Activated T-cell treated with anti-CD3 and anti-CD28 coated beads, Interleukin-2, amount 50 U/mL, for 24 hours (primary cell): ENCODE data around the gene TNNT2.

Source experiments
- DNase-seq: peaks from one replicate; pipeline ENCODE4 v3.0.0-alpha.2; 2020
- H3K27ac Mint-ChIP-seq: 2 replicates; pipeline ENCODE4 v1.8.0; 2020; ENCODE audit warnings: mild to moderate bottlenecking, mixed read lengths
- H3K27me3 Mint-ChIP-seq: 2 replicates; pipeline ENCODE4 v1.8.0; 2020; ENCODE audit warnings: mixed read lengths
- H3K36me3 Mint-ChIP-seq: 2 replicates; pipeline ENCODE4 v1.8.0; 2020; ENCODE audit warnings: low read depth, mixed read lengths
- H3K4me1 Mint-ChIP-seq: 2 replicates; pipeline ENCODE4 v1.8.0; 2020; ENCODE audit warnings: low read depth, mixed read lengths
- H3K4me3 Mint-ChIP-seq: 2 replicates; pipeline ENCODE4 v1.8.0; 2020; ENCODE audit warnings: mild to moderate bottlenecking, moderate library complexity, mixed read lengths
- H3K9me3 Mint-ChIP-seq: 2 replicates; pipeline ENCODE4 v1.8.0; 2020; ENCODE audit warnings: mixed read lengths

The TNNT2 gene

DNA sequence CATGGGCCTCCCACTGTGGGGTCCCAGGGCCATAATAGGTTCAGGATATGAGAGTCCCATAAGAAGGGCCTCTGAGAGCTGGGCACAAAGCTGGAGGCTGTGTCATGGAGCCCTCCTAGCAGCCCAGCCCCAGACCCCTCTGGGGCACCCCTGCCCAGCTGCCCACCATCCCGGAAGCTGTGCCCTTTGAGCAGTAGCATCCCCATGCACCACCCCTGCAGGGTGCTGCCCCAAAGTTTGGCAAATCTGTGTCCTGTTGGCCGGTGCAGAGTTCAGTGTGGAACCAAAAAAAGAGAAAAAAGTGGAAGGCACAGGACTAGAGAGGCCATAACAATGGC, 17.6 kb downstream of the TNNT2 start:
- Mint-ChIP-seq H3K4me1 (no peaks in the 10 kb centered on the region), H3K27me3 (peaks cover 24% of the 10 kb centered on the region), H3K9me3 (no peaks in the 10 kb centered on the region), H3K36me3 (no peaks in the 10 kb centered on the region), H3K4me3 (no peak overlapping the region), H3K27ac (no peak overlapping the region)
- DNase-seq, result no peak

DNA sequence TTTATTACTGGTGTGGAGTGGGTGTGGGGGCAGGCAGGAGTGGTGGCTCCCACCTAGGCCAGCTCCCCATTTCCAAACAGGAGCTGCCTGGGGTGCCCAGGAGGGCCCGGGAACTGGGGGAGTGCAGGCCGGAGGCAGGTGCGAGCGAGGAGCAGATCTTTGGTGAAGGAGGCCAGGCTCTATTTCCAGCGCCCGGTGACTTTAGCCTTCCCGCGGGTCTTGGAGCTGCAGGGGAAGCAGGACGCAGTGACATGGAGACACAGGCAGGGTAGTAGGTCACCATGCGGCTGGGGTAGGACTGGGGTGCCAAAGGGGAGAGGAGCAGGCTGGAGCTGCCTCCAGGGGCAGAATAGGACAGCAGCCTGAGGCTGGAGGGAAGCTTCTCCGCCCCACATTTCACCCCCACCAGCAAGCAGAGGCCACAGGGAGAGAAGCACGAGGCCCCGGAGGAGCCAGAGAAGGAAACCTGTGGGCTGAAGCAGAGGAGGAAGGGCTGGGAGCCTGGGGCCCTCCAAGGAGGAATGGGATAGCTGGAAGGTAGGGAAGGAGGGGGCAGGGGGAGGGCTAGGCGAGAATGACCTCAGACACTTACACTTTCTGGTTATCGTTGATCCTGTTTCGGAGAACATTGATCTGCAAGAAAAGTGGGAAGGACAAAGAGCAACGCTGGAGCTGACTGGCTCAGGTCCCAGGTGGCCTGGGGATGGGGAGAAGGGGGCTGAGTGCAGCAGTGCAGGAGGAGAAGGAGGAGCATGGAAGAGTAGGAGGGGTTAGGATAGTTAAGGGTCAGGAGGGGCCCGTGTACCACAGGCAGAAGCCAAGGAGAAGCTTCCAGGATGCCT, 18.2 kb downstream of the TNNT2 start:
- Mint-ChIP-seq H3K4me3 (no peak overlapping the region), H3K27ac (no peak overlapping the region), H3K9me3 (no peaks in the 10 kb centered on the region), H3K27me3 (peaks cover 27% of the 10 kb centered on the region), H3K4me1 (no peaks in the 10 kb centered on the region), H3K36me3 (no peaks in the 10 kb centered on the region)
- no peak for DNase-seq

DNA sequence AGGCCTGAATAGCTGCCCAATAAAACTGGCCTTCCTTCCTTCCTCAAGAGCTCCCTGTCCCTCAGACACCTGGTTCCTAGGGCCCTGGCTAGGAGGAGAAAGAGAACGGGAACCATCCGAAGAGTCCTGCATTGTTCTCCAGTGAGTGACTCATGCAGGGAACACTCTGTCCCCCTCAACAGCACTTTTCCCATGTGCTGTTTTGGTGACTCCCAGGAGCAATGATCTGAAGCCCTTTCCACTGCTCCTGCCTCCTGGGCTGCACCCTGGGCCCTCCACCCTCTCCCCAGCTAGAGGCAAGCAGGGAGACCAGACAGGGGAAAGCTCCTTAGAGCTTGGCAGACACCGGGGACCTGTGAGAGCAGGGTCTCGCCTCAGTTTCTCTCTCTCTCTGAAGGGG, 18.9 kb downstream of the TNNT2 start:
- no peak overlapping the region for H3K27ac Mint-ChIP-seq
- H3K4me1 Mint-ChIP-seq, result no peaks in the 10 kb centered on the region
- H3K4me3 Mint-ChIP-seq, result no peak overlapping the region
- no peak for DNase-seq
- peaks cover 28% of the 10 kb centered on the region for H3K27me3 Mint-ChIP-seq
- H3K9me3 Mint-ChIP-seq, result no peaks in the 10 kb centered on the region
- H3K36me3 Mint-ChIP-seq, result no peaks in the 10 kb centered on the region

DNA sequence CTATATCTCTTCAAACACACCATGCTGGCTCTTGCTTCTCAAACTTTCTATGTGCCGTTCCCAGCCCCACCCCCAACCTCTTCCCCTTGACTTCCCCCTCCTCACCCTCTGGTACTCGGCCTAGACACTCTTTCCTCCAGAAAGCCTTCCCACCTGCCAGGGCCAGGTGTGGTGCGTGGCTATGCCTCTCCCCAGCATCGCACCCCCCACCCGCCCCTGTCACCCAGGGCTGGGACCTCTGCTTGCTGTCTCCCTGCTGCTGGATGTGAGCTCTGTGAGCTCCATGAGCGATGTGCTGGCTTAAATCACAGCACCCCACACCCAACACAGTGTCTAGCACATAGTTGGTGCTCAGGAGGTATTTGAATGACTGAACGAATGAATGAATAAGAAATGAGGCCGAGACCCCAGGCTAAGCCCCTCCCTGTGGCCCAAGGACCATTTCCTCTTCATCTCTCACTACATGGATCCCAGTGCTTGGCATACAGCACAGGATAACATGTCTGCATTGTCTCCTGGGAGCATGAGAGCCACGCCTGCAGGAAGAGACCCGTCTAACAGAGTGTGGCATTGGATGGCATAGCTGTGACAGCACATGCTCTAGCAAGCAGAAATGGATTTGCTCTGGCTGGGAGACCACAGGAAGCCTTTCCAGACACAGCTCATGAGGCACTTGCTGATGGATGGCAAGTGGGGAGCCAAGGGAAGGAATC, 19.7 kb downstream of the TNNT2 start:
- Mint-ChIP-seq H3K9me3 (no peaks in the 10 kb centered on the region), H3K36me3 (no peaks in the 10 kb centered on the region), H3K4me3 (no peak overlapping the region), H3K27ac (no peak overlapping the region), H3K4me1 (no peaks in the 10 kb centered on the region), H3K27me3 (peaks cover 25% of the 10 kb centered on the region)
- DNase-seq, result no peak

DNA sequence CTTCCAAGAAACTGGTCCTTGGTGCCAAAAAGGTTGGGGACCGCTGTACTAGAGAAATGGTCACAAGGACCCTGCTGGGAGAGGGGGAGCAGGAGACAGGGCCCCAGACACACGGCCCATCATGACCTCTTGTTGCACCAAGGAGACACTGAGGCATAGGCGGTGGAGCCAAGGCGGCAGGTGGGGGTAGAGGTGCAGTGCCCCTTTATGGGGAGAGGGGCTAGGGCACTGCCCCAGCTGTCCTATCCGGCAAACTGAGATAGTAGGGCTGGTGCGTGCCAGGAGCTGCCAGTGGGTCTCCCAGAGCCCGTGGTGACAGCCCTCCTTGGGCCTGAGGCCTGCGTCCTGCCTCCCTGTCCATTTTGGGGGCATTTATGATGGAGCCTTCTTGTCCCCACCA, 20.3 kb downstream of the TNNT2 start:
- DNase-seq, result no peak
- Mint-ChIP-seq H3K36me3 (no peaks in the 10 kb centered on the region), H3K27ac (no peak overlapping the region), H3K9me3 (no peaks in the 10 kb centered on the region), H3K4me1 (no peaks in the 10 kb centered on the region), H3K27me3 (peaks cover 22% of the 10 kb centered on the region), H3K4me3 (no peak overlapping the region)

DNA sequence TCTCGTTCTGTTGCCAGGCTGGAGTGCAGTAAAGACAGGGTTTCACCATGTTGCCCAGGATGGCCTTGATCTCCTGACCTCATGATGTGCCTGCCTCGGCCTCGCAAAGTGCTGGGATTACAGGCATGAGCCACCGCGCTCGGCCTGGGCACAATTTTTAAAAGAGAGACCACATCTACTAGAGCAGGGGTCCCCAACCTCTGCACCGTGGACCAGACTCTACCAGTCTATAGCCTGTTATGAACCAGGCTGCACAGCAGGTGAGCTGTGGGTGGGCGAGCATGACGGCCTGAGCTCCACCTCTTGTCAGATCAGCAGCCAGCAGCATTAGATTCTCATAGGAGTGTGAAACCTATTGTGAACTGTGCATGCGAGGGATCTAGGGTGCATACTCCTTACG, 20.8 kb downstream of the TNNT2 start:
- Mint-ChIP-seq H3K4me3 (no peak overlapping the region), H3K4me1 (no peaks in the 10 kb centered on the region), H3K36me3 (no peaks in the 10 kb centered on the region), H3K27ac (no peak overlapping the region), H3K9me3 (no peaks in the 10 kb centered on the region), H3K27me3 (peaks cover 18% of the 10 kb centered on the region)
- DNase-seq, result no peak

DNA sequence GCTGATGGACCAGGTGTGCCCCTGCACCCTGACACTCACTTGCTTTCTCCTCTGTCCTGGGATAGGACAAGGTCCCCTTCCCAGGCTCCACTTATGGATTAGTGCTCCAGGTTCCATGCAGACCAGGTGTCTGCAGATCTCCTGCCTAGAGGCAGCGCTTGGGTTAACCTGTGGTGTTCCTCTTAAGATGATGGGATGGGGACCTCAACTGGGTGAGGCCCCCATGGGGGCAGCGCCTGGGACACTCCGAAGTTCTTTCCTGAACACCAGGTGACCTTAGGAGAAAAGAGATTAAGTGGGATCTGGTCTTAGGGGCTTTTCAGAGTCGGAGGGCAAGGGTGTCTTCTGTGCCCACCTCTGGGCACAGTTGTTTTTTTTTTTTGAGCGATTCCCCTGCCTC, 21.2 kb downstream of the TNNT2 start:
- Mint-ChIP-seq H3K27me3 (peaks cover 19% of the 10 kb centered on the region), H3K36me3 (no peaks in the 10 kb centered on the region), H3K4me3 (no peak overlapping the region), H3K27ac (no peak overlapping the region), H3K9me3 (no peaks in the 10 kb centered on the region), H3K4me1 (no peaks in the 10 kb centered on the region)
- DNase-seq, result no peak

DNA sequence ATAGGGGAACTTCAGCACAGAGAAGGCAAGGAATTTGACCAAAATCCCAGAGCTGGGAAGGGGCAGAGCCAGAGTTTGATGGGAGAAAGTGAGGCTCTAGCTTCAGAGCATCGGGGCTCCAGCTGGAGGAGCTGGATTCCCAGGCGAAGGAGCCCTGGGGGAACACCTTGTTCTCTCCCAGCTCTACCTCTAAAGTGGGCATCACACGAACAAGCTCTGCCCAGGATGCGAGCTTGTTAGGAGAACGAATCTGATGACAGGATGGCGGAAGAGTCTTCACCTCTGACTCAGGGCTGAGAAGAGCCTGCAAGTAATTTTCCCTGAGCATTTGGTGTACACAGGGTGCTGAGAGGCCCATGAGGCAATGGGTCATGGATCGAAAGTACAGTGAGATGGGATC, 22.0 kb downstream of the TNNT2 start:
- H3K27me3 Mint-ChIP-seq, result peaks cover 19% of the 10 kb centered on the region
- no peaks in the 10 kb centered on the region for H3K36me3 Mint-ChIP-seq
- no peaks in the 10 kb centered on the region for H3K9me3 Mint-ChIP-seq
- H3K27ac Mint-ChIP-seq, result no peak overlapping the region
- no peaks in the 10 kb centered on the region for H3K4me1 Mint-ChIP-seq
- no peak for DNase-seq
- no peak overlapping the region for H3K4me3 Mint-ChIP-seq

DNA sequence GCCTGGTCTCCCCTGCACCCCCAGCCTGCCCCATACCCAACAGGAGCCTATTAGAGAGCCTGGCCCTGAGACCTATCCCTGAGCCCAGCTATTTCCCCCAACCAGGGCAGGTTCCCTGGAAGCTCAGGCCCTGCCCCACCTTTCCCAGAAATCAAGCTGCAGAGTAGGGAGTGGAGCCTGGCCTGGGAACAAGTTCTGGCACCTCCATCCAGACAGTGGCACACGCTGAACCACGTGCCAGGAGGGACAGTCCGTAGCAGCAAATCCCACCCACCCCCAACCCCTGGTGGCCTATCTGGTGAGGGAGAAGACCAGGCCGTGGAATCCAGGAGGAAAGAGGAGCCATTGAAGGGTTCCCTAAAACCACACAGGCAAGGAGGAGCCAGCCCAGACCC, 22.6 kb downstream of the TNNT2 start:
- H3K4me3 Mint-ChIP-seq, result no peak overlapping the region
- no peaks in the 10 kb centered on the region for H3K36me3 Mint-ChIP-seq
- H3K27ac Mint-ChIP-seq, result no peak overlapping the region
- H3K4me1 Mint-ChIP-seq, result no peaks in the 10 kb centered on the region
- no peak for DNase-seq
- no peaks in the 10 kb centered on the region for H3K9me3 Mint-ChIP-seq
- peaks cover 19% of the 10 kb centered on the region for H3K27me3 Mint-ChIP-seq

DNA sequence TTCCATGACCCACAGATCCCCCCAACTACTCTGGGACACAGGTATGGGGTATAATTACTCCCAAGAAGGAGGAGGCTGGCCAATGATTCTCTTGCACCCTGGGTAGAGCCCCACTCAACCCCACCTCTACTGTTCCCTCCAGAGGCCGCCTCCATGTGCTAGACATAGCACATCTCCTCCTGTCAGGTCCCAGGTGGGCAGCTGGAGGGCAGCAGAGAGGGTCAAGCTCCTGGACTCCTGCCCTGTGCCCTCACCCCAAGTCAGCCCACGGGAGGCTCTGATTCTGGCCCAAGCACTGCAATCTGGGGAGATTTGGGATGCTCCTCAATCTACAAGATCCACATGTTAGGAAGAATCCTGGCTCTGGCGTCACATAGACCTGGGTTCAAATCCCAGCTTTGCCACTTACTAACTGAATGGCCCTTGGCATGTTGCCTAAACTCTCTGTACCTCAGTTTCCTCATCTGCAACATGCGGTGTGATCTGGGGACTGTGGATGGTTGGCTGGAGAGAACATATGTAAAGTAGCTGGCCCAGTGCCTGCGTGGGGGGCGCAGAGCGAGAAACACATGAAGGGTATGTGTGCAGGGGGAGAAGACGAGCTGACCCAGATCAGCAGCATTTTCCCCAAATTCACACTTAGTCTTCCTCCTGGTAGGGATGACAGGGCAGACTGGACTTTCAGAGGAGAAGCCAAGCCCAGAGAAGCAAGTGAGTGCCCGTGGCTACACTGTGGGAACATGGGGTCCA, 23.2 kb downstream of the TNNT2 start:
- Mint-ChIP-seq H3K4me1 (no peaks in the 10 kb centered on the region), H3K9me3 (no peaks in the 10 kb centered on the region), H3K4me3 (no peak overlapping the region), H3K27ac (no peak overlapping the region), H3K27me3 (peaks cover 22% of the 10 kb centered on the region), H3K36me3 (no peaks in the 10 kb centered on the region)
- no peak for DNase-seq

DNA sequence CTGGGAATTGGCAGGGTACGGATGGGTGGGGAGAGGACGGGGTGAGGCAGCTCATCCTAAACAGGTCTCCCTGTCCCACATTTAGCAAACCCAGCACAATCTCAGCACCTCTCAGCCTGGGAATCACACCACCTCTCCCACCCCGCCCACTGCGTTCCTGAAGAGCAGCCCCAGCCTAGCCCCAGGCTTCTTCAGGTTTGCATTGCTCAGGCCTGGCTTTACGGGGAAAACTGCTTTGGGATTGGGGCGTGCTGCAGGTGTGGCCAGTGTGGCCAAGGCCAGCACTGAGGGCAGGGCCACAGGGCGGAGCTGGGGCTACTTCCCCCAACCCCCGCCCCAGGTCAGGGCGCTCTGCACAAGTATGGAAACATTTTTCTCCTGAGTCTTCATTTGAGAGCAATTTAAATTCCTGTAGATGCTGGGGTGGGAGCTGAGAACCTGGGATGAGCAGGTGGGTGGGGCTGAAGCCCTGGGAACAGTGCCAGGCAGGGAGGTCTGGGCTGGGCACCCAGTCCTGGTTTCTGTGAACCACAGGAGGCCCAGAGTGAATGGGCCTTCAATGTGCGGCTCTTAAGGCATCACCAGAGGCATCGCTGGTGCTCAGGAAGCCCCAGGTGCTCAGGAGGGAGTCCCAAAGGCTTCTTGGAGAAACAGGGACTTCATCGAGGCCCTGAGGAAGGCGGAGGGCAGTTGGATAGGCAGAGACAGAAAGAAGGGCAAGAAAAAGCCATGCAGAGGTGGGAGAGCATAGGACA, 24.1 kb downstream of the TNNT2 start:
- H3K4me3 Mint-ChIP-seq, result no peak overlapping the region
- no peak for DNase-seq
- no peaks in the 10 kb centered on the region for H3K4me1 Mint-ChIP-seq
- peaks cover 25% of the 10 kb centered on the region for H3K27me3 Mint-ChIP-seq
- no peaks in the 10 kb centered on the region for H3K36me3 Mint-ChIP-seq
- no peaks in the 10 kb centered on the region for H3K9me3 Mint-ChIP-seq
- no peak overlapping the region for H3K27ac Mint-ChIP-seq

DNA sequence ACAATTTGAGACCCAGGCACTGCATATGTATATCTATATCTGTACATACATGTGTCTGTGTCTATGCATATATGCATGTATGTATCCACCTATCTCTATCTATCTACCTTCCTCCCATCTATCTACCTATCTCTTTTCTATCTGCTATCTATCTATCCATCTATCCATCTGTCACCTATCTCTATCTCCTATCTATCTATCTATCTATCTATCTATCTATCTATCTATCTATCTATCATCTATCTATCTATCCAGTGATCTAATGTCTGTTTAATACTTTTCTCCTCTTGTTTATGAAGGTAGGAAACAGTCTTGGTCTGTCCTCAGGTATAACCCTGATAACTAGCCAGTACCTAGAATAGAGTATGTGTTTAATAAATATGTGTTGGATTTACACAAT, 25.9 kb downstream of the TNNT2 start:
- Mint-ChIP-seq H3K9me3 (no peaks in the 10 kb centered on the region), H3K27me3 (peaks cover 38% of the 10 kb centered on the region), H3K4me3 (no peak overlapping the region), H3K4me1 (no peaks in the 10 kb centered on the region), H3K27ac (no peak overlapping the region), H3K36me3 (no peaks in the 10 kb centered on the region)
- no peak for DNase-seq

DNA sequence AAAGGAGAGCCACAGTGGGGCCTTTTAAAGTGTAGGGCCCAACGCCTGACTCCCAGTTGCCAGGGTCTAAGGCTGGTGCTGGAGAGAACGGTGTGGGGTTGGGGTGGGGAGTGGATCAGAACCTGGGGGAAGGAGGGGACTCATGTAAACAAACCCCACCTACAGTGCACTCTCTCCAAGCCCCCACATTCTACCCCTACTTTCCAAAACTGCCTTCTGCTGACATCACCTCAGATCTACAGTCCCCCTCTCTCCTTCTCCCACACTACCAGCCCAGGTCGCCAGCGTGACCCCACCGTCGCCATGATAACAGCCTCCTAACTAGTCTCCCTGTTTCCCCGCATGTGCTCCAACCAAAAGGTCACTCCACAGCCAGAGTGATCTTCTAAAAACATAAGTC, 26.6 kb downstream of the TNNT2 start:
- no peaks in the 10 kb centered on the region for H3K4me1 Mint-ChIP-seq
- peaks cover 40% of the 10 kb centered on the region for H3K27me3 Mint-ChIP-seq

DNA sequence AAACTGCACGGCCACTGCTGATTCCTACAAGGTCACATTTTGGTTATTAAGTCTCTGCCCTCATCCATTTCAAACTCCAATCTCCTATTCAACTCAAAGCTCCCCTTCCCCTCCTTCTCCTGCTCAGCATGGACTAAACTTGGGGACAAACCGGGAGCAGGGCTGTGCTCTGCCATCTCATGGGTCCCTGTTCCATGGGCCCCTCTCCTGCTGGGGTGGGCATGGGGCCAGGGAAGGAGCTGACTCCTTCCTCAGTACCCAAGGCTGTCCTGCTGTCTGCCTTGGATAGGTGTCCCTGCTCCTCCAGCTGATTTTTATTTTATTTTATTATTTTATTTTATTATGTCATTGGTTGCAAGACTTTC, 27.1 kb downstream of the TNNT2 start:
- Mint-ChIP-seq H3K4me1 (no peaks in the 10 kb centered on the region), H3K27ac (no peak overlapping the region), H3K36me3 (no peaks in the 10 kb centered on the region), H3K4me3 (no peak overlapping the region), H3K27me3 (peaks cover 37% of the 10 kb centered on the region), H3K9me3 (no peaks in the 10 kb centered on the region)
- DNase-seq, result no peak

More for the DNA sequence above, 26.6 kb downstream of the TNNT2 start:
- H3K27ac Mint-ChIP-seq, result no peak overlapping the region
- H3K36me3 Mint-ChIP-seq, result no peaks in the 10 kb centered on the region
- H3K9me3 Mint-ChIP-seq, result no peaks in the 10 kb centered on the region
- no peak overlapping the region for H3K4me3 Mint-ChIP-seq
- no peak for DNase-seq
